Measurements from ENCODE around the gene ACP7. TPM values are rescaled to one million over a fixed set of nuclear protein-coding genes. Genes with fewer than 3 reads are reported as not detected.

ACP7 gene
- polyA plus RNA-seq, 3 donors, result 0.01 TPM; not detected in 2

GRCh38 chr19:39125554-39126311 is 41.6 kb downstream of the ACP7 start, which contains the start of gene PAK4:
TSS of gene PAK4 (plus strand) at chr19:39125786. CDS start at chr19:39169554, 43,768 bp downstream.
- 1% methylated on average over 62 to 64 of the region's 64 CpGs for WGBS, 3 donors
- no peak within 1 kb of the TSS for H3K27ac ChIP-seq (ENCODE audit: low read depth, low read length)

GRCh38 chr19:39126312-39127187 is 42.4 kb downstream of the ACP7 start:
- H3K27ac ChIP-seq (ENCODE audit: low read depth, low read length), result no peak overlapping the region
- WGBS, 3 donors, result 18 to 39% (median 32%) methylated on average over 26 to 27 of the region's 27 CpGs

DNA sequence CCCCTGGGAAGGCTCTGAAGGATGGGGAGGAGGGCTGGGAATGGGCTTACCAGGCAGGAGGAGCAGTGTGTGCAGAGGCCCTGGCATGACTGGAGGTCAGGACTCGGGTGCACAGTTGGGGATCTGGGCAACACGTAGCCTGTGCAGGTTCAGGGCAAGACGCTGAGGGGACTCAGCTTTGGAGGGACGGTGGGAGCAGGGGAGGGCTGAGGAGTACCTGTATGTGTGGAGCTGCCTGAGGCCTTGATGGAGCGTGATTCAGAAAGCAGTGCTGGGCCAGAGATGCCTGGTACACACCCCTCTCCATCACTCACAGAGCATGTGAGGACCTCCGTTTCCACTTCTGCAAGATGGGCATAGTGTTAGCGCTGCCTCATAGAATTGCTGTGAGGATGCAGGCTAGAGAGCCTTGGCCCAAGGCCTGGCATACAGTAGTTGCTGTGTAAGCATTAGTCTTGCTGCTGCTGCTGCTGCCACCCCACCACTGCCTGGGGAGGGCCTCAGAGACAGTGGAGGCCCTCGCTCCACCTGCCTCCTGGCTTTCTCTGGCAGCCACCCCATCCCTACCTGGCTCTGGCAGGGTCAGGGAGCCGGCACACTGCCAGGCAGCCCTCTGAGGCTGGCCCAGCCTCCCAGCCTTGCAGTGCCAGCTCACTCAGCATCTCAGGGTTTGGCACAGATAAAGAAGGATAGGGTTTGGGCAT is 43.8 kb downstream of the ACP7 start:
- no peak overlapping the region for H3K27ac ChIP-seq (ENCODE audit: low read depth, low read length)
- 37 to 78% (median 68%) methylated on average over 9 of the region's 9 CpGs for WGBS, 3 donors

DNA sequence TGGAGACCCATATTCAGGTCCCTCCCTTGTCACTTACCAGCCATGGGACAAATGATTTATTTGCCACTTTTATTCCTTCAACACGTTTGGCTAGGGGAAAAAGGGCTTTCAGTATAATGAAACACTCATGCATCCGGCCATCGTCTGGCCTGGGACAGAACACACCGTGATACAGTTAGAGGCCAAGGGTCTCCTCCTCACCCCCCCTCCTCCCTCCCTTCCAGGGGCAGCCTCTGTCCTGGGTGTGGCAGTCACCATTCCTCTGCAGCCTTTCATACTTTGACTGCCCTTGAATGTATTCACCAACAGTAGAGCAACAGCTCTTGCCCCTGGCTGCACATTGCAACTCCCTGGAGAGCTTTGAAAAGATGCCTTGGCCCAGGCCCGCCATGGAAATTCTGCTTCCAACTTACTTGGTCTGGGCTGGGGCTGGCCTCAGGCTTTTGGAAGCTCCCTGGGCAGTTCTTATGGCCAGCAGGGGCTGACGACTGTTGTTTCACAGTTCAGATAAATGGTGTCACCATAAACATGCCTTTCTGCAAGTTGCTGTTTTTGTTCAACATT is 44.4 kb downstream of the ACP7 start:
- H3K27ac ChIP-seq (ENCODE audit: low read depth, low read length), result no peak overlapping the region
- 24 to 52% (median 47%) methylated on average over 6 of the region's 6 CpGs for WGBS, 3 donors

- no peak overlapping the region for H3K27ac ChIP-seq (ENCODE audit: low read depth, low read length)
- 89 to 96% (median 94%) methylated on average over 11 of the region's 11 CpGs for WGBS, 3 donors
These were observed 44.9 kb downstream of the ACP7 start for GRCh38 chr19:39129116-39129515.

DNA sequence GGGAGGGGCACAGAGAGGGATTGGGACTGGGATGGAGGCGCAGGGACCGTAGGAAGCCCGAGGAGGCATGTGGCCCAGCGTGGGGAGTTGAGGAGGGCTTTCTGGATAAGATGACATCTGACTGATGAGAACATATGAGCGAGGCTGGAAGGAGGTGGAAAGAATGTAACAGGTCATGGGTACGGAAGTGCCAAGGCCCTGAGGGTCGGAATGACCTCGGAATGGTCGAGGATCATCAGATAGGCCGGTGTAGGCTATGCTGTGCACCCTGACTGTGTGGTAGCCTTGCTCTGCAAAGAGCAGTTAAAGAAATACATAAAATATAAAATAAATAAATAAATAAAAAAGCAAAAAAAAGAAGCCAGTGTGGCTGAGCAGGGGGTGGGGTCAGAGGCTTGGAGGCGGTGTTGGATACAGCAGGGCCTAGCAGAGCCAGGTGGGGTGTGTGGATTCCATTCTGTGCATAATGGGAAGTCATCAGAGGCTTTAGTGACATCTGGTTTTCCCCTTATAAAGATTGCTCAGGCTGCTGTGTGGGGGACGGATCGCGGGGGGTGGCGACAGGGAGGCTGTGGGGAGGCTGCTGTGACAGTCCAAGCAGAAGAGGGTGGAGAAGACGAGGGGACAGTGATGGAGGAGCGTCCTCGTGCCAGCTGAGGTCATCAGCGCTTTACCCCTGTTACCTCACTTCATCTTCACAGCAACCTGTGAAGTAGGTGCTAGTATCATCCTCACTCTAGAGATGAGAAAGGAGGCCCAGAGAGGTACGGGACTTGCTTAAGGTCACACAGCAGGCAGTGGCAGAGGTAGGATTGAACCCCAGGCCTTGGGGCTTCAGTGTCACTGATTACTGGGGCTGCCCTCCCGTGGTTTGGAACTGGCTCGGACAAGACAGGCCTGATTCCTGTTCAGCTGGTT is 46.4 kb downstream of the ACP7 start:
- no peak overlapping the region for H3K27ac ChIP-seq (ENCODE audit: low read depth, low read length)
- WGBS, 3 donors, result 68 to 72% (median 72%) methylated on average over 22 of the region's 22 CpGs

DNA sequence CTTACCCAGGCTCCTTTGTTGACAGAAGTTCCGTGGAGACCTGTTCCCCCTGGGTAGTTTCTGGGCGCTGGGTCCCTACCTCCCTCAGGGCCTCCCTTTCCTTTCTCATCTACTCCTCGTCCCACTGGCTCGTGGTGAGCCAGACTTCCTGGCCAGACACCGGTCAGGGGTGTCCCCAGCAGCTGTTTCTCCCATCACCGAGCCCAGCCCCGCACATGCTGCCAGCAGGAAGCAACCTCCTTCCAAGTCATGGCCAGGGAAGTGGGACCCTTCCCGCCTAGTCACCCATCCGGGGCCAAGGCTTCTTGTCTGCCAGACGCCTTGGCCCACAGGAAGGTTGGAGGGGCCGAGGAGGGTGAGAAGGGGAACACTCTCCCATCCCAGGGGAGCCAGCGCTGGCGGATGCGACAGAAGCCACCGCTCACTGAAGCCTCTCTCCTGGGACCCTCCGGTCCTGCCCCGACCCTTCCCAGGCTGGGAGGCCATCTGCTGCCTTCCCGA is 47.1 kb downstream of the ACP7 start:
- H3K27ac ChIP-seq (ENCODE audit: low read depth, low read length), result no peak overlapping the region
- 32 to 44% (median 37%) methylated on average over 18 of the region's 18 CpGs for WGBS, 3 donors

DNA sequence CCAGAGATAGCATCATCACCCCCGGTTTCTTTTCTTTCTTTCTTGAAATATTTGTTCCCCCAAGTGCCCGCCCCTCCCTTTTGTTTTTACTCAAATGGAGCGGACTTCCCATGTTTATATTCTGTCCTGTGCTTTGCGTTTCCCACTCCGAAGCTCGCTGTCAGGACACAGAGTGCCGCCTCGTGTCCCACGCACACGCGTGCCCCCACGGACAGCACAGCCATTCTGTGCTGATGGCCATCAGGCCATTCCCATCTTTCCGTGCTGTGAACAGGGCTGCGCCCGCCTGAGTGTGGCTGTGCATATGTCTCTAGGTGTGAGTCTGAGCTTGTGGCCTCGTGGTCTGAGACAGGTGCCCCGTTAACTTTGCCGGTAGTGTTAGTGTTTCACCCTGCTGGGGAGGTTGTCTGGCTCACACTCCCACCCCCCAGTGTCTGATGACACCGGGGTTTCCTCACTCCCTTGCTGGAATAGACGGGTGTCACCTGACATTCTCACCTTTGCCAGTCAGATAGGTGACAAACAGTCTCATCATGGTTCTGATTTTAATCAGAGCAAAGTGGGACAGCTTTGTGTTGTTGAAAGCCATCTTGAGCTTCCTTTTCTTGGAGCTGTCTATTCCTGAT is 48.3 kb downstream of the ACP7 start:
- 67 to 74% (median 69%) methylated on average over 20 of the region's 20 CpGs for WGBS, 3 donors
- no peak overlapping the region for H3K27ac ChIP-seq (ENCODE audit: low read depth, low read length)

DNA sequence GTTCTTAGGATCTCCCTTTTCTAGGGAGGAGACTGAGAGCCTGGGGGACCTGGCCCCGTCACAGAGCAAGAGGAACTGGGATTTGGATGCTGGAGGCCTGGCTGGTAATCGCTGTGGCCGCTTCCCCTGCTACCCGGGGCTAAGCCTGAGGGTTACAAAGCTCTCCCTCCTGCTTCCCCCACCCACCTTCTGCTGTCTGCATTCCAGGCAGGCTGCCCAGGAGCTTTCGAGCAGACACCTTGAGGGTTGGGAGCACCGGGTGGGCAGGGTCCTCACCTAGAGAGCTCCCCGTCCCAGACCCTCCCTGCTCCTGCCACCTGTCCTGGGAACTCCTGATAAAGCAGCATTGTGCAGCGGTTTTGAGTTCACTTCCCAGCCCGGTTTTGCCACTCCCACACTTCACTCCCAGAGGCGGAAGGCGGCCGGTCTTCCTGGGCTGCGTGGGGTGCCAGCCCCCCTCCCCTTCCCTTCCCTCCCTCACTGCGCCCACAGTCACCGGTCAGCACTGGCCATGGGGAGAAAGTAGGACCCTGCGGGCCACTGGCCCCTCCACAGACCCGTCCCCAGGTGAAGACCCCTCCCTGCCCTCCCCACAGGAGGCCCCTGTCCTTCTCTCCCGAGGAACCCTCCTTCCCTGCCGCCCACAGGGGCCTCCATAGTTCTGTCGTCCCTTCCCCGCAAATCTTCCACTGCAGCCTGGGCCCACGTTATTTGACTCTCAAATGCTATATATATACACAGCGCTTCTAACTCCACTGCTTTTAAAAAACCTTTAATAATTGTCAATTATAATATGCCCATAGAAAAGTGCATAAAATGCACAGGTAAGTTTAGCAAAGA is 49.5 kb downstream of the ACP7 start:
- no peak overlapping the region for H3K27ac ChIP-seq (ENCODE audit: low read depth, low read length)
- WGBS, 3 donors, result 35 to 51% (median 41%) methylated on average over 23 of the region's 23 CpGs

DNA sequence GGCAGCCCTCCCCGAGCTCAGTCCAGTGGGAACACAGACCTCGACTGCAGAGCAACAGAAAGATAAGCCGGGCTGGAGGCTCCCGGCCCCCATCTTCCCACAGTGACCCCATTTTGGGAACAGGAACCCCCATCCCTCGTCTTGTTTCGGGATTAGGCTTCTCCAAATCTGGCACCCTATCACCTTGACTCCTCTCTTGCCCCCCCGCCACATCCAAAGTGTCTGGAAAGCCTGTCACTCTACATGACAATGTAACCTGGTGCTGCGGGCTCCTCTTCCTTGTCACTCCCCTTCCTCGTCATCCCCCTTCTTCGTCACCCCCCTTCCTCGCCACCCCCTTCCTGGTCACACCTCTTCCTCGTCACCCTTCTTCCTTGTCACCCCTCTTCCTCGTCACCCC is 51.5 kb downstream of the ACP7 start:
- 87 to 92% (median 90%) methylated on average over 13 of the region's 13 CpGs for WGBS, 3 donors
- H3K27ac ChIP-seq (ENCODE audit: low read depth, low read length), result no peak overlapping the region

DNA sequence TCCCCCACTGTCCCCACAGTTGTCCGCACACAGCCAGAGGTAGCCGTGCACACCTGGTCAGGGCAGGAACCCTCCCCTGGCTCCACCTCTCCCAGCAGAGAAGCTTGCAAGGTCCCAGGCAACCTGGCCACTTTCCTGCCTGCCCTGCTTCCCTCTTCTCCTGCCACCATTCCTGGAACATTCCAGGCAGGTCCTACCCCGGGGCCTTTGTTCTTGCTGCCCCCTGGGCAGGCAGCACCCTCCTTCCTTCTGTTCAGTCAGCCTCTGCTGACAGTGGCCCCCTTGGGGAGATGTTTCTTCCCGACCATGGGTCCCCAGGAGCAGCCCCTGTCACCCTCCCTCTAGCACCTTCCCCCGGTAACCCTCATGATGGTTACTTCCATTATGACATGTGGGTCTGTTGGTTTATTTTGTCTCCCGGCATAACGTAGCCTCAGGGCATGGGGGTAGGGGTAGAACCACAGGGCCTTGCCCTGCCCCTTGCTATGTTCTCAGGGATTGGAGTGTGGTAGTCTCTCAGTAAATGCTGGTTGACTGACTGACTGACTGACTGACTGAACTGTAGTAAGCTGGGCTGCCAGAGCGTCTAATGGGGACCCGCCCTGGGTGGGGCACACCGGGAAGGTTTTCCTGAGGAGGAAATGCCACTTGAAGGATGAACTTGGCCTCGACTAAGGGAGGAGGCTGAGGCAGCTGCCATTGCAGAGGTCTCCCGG is 52.2 kb downstream of the ACP7 start:
- WGBS, 3 donors, result 66 to 69% (median 69%) methylated on average over 12 of the region's 12 CpGs
- H3K27ac ChIP-seq (ENCODE audit: low read depth, low read length), result no peak overlapping the region

GRCh38 chr19:39137131-39137530 is 53.0 kb downstream of the ACP7 start:
- WGBS, 3 donors, result 49 to 78% (median 78%) methylated on average over 12 of the region's 12 CpGs
- H3K27ac ChIP-seq (ENCODE audit: low read depth, low read length), result no peak overlapping the region

DNA sequence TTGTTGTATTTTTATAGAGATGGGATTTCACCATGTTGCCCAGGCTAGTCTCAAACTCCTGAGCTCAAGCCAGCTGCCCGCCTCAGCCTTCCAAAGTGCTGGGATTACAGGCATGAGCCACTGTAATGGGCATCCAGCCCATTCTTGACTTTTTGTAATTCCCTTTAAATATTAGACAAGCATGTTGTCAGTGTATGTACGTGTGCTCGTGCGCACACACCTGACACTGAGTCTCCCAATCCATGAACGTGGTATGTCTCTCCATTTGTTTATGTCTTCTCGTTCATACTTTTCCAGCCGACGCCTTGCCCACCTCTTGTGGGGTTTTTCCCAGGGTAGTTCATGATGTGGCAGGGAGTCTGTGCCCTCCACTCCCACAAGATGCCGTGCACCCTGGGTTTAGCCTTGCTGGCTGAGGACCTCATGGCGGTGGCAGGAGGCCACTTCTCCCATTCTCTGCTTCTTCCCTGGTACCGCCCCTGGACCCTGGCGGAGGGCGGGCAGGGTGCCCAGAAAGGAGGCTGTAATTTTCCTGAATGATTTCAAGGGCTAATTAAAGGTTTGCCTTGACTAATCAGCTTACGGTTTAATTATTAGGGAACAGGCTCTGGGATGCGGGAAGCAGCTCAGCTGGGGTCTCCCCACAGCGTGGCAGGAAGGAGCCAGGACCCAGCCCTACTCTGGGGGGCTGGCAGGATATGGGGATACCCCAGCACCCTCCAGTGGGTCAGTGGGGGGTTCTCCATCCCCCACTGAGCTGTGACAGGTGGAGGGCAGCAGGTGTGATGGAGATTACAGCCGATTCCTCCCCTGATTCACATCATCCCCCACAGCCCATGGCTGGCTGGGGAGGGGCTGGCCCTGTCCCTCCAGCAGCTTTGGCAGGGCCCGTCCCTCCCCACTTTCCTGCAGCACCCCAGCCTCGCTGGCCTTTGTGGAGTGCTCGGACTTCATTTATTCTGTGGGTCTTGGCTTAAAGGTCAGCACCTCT is 54.3 kb downstream of the ACP7 start:
- H3K27ac ChIP-seq (ENCODE audit: low read depth, low read length), result no peak overlapping the region
- 72 to 85% (median 85%) methylated on average over 20 of the region's 20 CpGs for WGBS, 3 donors

- 72 to 77% (median 72%) methylated on average over 8 of the region's 8 CpGs for WGBS, 3 donors
- no peak overlapping the region for H3K27ac ChIP-seq (ENCODE audit: low read depth, low read length)
These were observed 55.2 kb downstream of the ACP7 start for GRCh38 chr19:39139305-39139874.

Data from adipose tissue (tissue), 3 donors.